ENCODE data around the gene PTPRE.

- TF ChIP-seq CTCF (IDR thresholded peaks at IDR 0.05; ENCODE audit: low read depth, low read length, poor library complexity, severe bottlenecking) (no peak), EZH2phosphoT487 (IDR thresholded peaks at IDR 0.05; ENCODE audit: borderline replicate concordance, low read length) (no peak)
These were observed 189.0 kb downstream of the PTPRE start for GRCh38 chr10:128095753-128096469.
